Prostate gland (tissue), 2 donors: ENCODE data around the gene RNU5B-1.

ENCODE experiments used
- CTCF ChIP-seq, 4 experiments: fragments of 200-600 bp in 2 of 4; fragments of 450-650 bp in 2 of 4; sonication (generic) in 2 of 4; IDR thresholded peaks; 1 replicate in 3 of 4; 2 replicates in 1 of 4; pipeline ENCODE4 v1.5.1; 2016 to 2019; ENCODE audit warnings: antibody characterized with exemption in 4 of 4, mild to moderate bottlenecking in 2 of 4, moderate library complexity in 2 of 4
- POLR2A ChIP-seq: fragments of 450-650 bp; IDR thresholded peaks from one replicate; pipeline ENCODE4 v1.6.1; 2016; ENCODE audit warnings: antibody characterized with exemption, mild to moderate bottlenecking
- POLR2AphosphoS5 ChIP-seq: sonication (generic); formaldehyde crosslinking; IDR thresholded peaks from one replicate; pipeline ENCODE4 v1.6.1; 2017; ENCODE audit warnings: antibody characterized with exemption

DNA sequence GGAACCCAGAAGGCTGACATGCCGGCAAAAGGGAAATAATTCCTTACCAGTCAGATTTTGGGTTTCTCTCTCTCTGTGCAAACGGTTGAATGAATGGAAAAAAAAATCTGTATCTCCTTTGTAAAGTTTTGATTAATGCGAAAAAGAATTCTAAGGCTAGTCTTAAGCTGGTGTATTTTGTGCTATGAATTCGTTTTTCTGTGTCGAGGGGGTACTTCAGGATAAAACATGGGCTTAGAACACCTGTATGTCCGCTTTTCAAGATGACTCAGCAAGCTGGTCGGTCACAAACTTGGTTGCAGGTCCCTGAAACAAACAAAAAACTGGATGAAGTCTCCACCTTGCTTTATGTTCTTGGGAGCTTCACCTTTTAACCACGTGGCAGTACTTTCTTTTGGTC lies 44.9 kb downstream of the RNU5B-1 start:
- TF ChIP-seq CTCF (IDR thresholded peaks at IDR 0.05) (no peak), POLR2A (no peak), POLR2AphosphoS5 (no peak)
